Fibroblast of skin of scalp (primary cell): ENCODE data around the gene ADAM19.

Source experiments
- DNase-seq: peaks from one replicate; pipeline ENCODE4 v3.0.0-alpha.2; 2013

Gene ADAM19

GRCh38 chr5:157562111-157562581 is 13.4 kb downstream of the ADAM19 start:
- peak; percentile 79 for DNase-seq

- peak; percentile 81 for DNase-seq
Observed at GRCh38 chr5:157561110-157561509, 14.5 kb downstream of the ADAM19 start.

GRCh38 chr5:157559301-157559700 is 16.3 kb downstream of the ADAM19 start:
- DNase-seq, result peak; percentile 81

- DNase-seq, result no peak
Observed at GRCh38 chr5:157558681-157559080, 16.9 kb downstream of the ADAM19 start.

GRCh38 chr5:157558041-157558595 is 17.5 kb downstream of the ADAM19 start:
- DNase-seq, result peak; percentile 89

GRCh38 chr5:157556615-157557418 is 18.8 kb downstream of the ADAM19 start:
- no peak for DNase-seq

GRCh38 chr5:157555037-157555640 is 20.4 kb downstream of the ADAM19 start:
- DNase-seq, result no peak

- no peak for DNase-seq
Observed at GRCh38 chr5:157554179-157555036, 21.2 kb downstream of the ADAM19 start.

GRCh38 chr5:157552650-157553049 is 22.9 kb downstream of the ADAM19 start:
- DNase-seq, result no peak

GRCh38 chr5:157550663-157551062 is 24.9 kb downstream of the ADAM19 start:
- no peak for DNase-seq

- peak; percentile 85 for DNase-seq
Observed at GRCh38 chr5:157549954-157550549, 25.5 kb downstream of the ADAM19 start.

- DNase-seq, result peak; percentile 76
Observed at GRCh38 chr5:157549283-157549629, 26.3 kb downstream of the ADAM19 start.

- DNase-seq, result peak; percentile 92
Observed at GRCh38 chr5:157548513-157549282, 26.9 kb downstream of the ADAM19 start.

GRCh38 chr5:157547941-157548512 is 27.5 kb downstream of the ADAM19 start:
- DNase-seq, result no peak

- peak; percentile 83 for DNase-seq
Observed at GRCh38 chr5:157546456-157547100, 29.0 kb downstream of the ADAM19 start.

- no peak for DNase-seq
Observed at GRCh38 chr5:157545610-157546310, 29.8 kb downstream of the ADAM19 start.

GRCh38 chr5:157544623-157544989 is 31.0 kb downstream of the ADAM19 start:
- no peak for DNase-seq

GRCh38 chr5:157543825-157544622 is 31.6 kb downstream of the ADAM19 start:
- DNase-seq, result peak; percentile 82
